Thoracic aorta (tissue), 2 donors: ENCODE data around the gene BTC. TPM values are rescaled to one million over a fixed set of nuclear protein-coding genes. Genes with fewer than 3 reads are reported as not detected.

Source experiments
- ATAC-seq: fragments of 150-250 bp; one replicate; pipeline ENCODE4 v1.8.0; 2017; ENCODE audit warnings: low read depth; ENCODE audit not compliant: insufficient number of reproducible peaks, low FRiP score
- DNase-seq: peaks from one replicate; pipeline ENCODE4 v3.0.0-alpha.2; 2020; ENCODE audit warnings: low spot score
- H3K27ac ChIP-seq, 2 donors: fragments of 200-600 bp; sonication (generic); 1 replicate in 1 of 2; 2 replicates in 1 of 2; pipeline ENCODE4 v1.5.1; 2016; ENCODE audit warnings: mild to moderate bottlenecking in 2 of 2, moderate library complexity in 2 of 2
- H3K27me3 ChIP-seq: fragments of 200-600 bp; sonication (generic); replicated peaks from 2 replicates; pipeline ENCODE4 v1.6.0; 2016; ENCODE audit warnings: mild to moderate bottlenecking; ENCODE audit not compliant: insufficient read depth
- H3K36me3 ChIP-seq: fragments of 200-600 bp; sonication (generic); one replicate; pipeline ENCODE4 v1.5.1; 2016
- H3K4me1 ChIP-seq, 2 donors: fragments of 200-600 bp; sonication (generic); 1 replicate in 1 of 2; 2 replicates in 1 of 2; pipeline versions ENCODE4 v1.5.1 to v1.6.0; 2016; ENCODE audit warnings: low read depth in 2 of 2, mild to moderate bottlenecking in 1 of 2; ENCODE audit not compliant: control insufficient read depth in 1 of 2
- H3K4me3 ChIP-seq: fragments of 200-600 bp; sonication (generic); 2 replicates; pipeline ENCODE4 v1.5.1; 2016; ENCODE audit warnings: mild to moderate bottlenecking
- H3K9me3 ChIP-seq: fragments of 200-600 bp; sonication (generic); 2 replicates; pipeline ENCODE4 v1.5.1; 2016
- CTCF ChIP-seq: fragments of 200-600 bp; sonication (generic); IDR thresholded peaks from one replicate; pipeline ENCODE4 v1.5.1; 2019; ENCODE audit warnings: antibody characterized with exemption
- total RNA-seq, 2 donors: library from RNA; depleted of rRNA; stranded (reverse); fragments of >200 nt; gene quantifications; one replicate each; pipeline versions ENCODE4 v1.1.0 to v1.2.3, GENCODE V29; 2016

Gene BTC
- total RNA-seq, 2 donors from 2014 or later, result 7.8 to 10.4 TPM

- Histone ChIP-seq H3K4me1 (peaks cover 8 to 20% of the 10 kb centered on the region in 2 donors), H3K36me3 (no peaks in the 10 kb centered on the region), H3K27me3 (no peaks in the 10 kb centered on the region), H3K9me3 (no peaks in the 10 kb centered on the region), H3K4me3 (no peak overlapping the region), H3K27ac (no peak overlapping the region)
- no peak for ATAC-seq
- no peak for DNase-seq
- TF ChIP-seq CTCF, result no peak
These were observed 2.3 kb upstream of the BTC start for GRCh38 chr4:74796631-74797030.

- H3K4me1 ChIP-seq, result peaks cover 8 to 20% of the 10 kb centered on the region in 2 donors
- peak; percentile 68 for ATAC-seq
- H3K9me3 ChIP-seq, result no peaks in the 10 kb centered on the region
- peak; percentile 7 for DNase-seq
- TF ChIP-seq CTCF, result peak; percentile 46
- no peaks in the 10 kb centered on the region for H3K27me3 ChIP-seq
- peak overlapping the region; percentile 93 to 94 for H3K27ac ChIP-seq
- H3K36me3 ChIP-seq, result no peaks in the 10 kb centered on the region
- peak overlapping the region; percentile 86 for H3K4me3 ChIP-seq
These were observed 454 bp downstream of the BTC start for GRCh38 chr4:74793757-74794381.

GRCh38 chr4:74790652-74791051 is 3.7 kb downstream of the BTC start:
- no peak for TF ChIP-seq CTCF
- Histone ChIP-seq H3K36me3 (no peaks in the 10 kb centered on the region), H3K9me3 (no peaks in the 10 kb centered on the region), H3K4me1 (peaks cover 8 to 20% of the 10 kb centered on the region in 2 donors), H3K27ac (no peak overlapping the region), H3K4me3 (no peak overlapping the region), H3K27me3 (no peaks in the 10 kb centered on the region)
- DNase-seq (no peak), ATAC-seq (no peak)

- H3K4me3 ChIP-seq, result no peak overlapping the region
- no peaks in the 10 kb centered on the region for H3K27me3 ChIP-seq
- DNase-seq (no peak), ATAC-seq (no peak)
- no peak for TF ChIP-seq CTCF
- H3K4me1 ChIP-seq, result peaks cover 8 to 16% of the 10 kb centered on the region in 2 donors
- no peak overlapping the region for H3K27ac ChIP-seq
- H3K36me3 ChIP-seq, result no peaks in the 10 kb centered on the region
- no peaks in the 10 kb centered on the region for H3K9me3 ChIP-seq
These were observed 4.8 kb downstream of the BTC start for GRCh38 chr4:74789518-74789917.

- no peak for TF ChIP-seq CTCF
- H3K36me3 ChIP-seq, result no peaks in the 10 kb centered on the region
- H3K4me1 ChIP-seq, result peaks cover 0 to 17% of the 10 kb centered on the region in 2 donors
- ATAC-seq (no peak), DNase-seq (no peak)
- no peaks in the 10 kb centered on the region for H3K27me3 ChIP-seq
- no peak overlapping the region for H3K4me3 ChIP-seq
- no peaks in the 10 kb centered on the region for H3K9me3 ChIP-seq
- H3K27ac ChIP-seq, result no peak overlapping the region
These were observed 16.8 kb downstream of the BTC start for GRCh38 chr4:74777531-74777930.
